CD14-positive monocyte (primary cell): ENCODE data around the gene KCNC3. TPM values are rescaled to one million over a fixed set of nuclear protein-coding genes. Genes with fewer than 3 reads are reported as not detected.

Experiments
- DNase-seq, 3 donors: peaks; one replicate each; pipeline ENCODE4 v3.0.0-alpha.2; 2011 to 2022
- H2AFZ ChIP-seq: 2 replicates; pipeline ENCODE4 v1.6.0; 2012; ENCODE audit warnings: mild to moderate bottlenecking, low read depth, low read length, inconsistent platforms; ENCODE audit not compliant: insufficient read depth, poor library complexity, severe bottlenecking
- H3K27ac ChIP-seq, 2 donors: 1 replicate in 1 of 2; 2 replicates in 1 of 2; pipeline ENCODE4 v1.5.1; 2012 to 2013; ENCODE audit warnings: low read length in 2 of 2, control low read depth in 1 of 2, inconsistent platforms in 1 of 2, low read depth in 1 of 2, mild to moderate bottlenecking in 1 of 2
- H3K27me3 ChIP-seq, 2 donors: one replicate each; pipeline versions ENCODE4 v1.6.0 to v1.6.1; 2011 to 2013; ENCODE audit warnings: low read length in 2 of 2; ENCODE audit not compliant: control insufficient read depth in 2 of 2, insufficient read depth in 2 of 2
- H3K36me3 ChIP-seq, 2 donors: replicated peaks in 1 of 2; 1 replicate in 1 of 2; 2 replicates in 1 of 2; pipeline versions ENCODE4 v1.5.1 to v1.6.1; 2012 to 2013; ENCODE audit warnings: low read length in 2 of 2, control low read depth in 1 of 2, inconsistent platforms in 1 of 2, mild to moderate bottlenecking in 1 of 2; ENCODE audit not compliant: insufficient read depth in 2 of 2, control insufficient read depth in 1 of 2
- H3K4me1 ChIP-seq, 2 donors: 1 replicate in 1 of 2; 2 replicates in 1 of 2; pipeline versions ENCODE4 v1.5.1 to v1.6.1; 2012 to 2013; ENCODE audit warnings: low read length in 2 of 2, control low read depth in 1 of 2, inconsistent platforms in 1 of 2, mild to moderate bottlenecking in 1 of 2, moderate library complexity in 1 of 2; ENCODE audit not compliant: insufficient read depth in 2 of 2, control insufficient read depth in 1 of 2
- H3K4me2 ChIP-seq: replicated peaks from 2 replicates; pipeline ENCODE3; 2012; ENCODE audit warnings: low read length, moderate library complexity, mild to moderate bottlenecking; ENCODE audit not compliant: poor library complexity, severe bottlenecking; ENCODE audit errors: extremely low read depth
- H3K4me3 ChIP-seq, 3 experiments: fragments of 200-600 bp in 1 of 3; sonication (generic) in 1 of 3; replicated peaks in 1 of 3; 1 replicate in 2 of 3; 2 replicates in 1 of 3; pipeline ENCODE4 v1.5.1; 2011 to 2013; ENCODE audit warnings: low read length in 3 of 3, mild to moderate bottlenecking in 3 of 3, control low read depth in 2 of 3, low read depth in 2 of 3, inconsistent platforms in 1 of 3, moderate library complexity in 1 of 3
- H3K79me2 ChIP-seq: 2 replicates; pipeline ENCODE4 v1.6.0; 2012; ENCODE audit warnings: mild to moderate bottlenecking, control low read depth, inconsistent platforms, low read length, moderate library complexity; ENCODE audit not compliant: insufficient read depth
- H3K9ac ChIP-seq: 2 replicates; pipeline ENCODE4 v1.6.0; 2017; ENCODE audit warnings: low read length, mild to moderate bottlenecking; ENCODE audit not compliant: insufficient read depth, poor library complexity, severe bottlenecking
- H3K9me3 ChIP-seq, 2 donors: replicated peaks in 1 of 2; 1 replicate in 1 of 2; 2 replicates in 1 of 2; pipeline versions ENCODE4 v1.5.1 to v1.6.1; 2012 to 2013; ENCODE audit warnings: low read length in 2 of 2, control low read depth in 1 of 2; ENCODE audit not compliant: control insufficient read depth in 1 of 2, insufficient read depth in 1 of 2
- H4K20me1 ChIP-seq: 2 replicates; pipeline ENCODE4 v1.6.0; 2012; ENCODE audit warnings: mild to moderate bottlenecking, low read length, control low read depth, moderate library complexity; ENCODE audit not compliant: insufficient read depth
- H3K27ac Mint-ChIP-seq, 7 donors: one replicate each; pipeline ENCODE4 v1.8.0; 2020; ENCODE audit warnings: mild to moderate bottlenecking in 7 of 7, mixed read lengths in 7 of 7, moderate library complexity in 6 of 7, inconsistent platforms in 2 of 7
- H3K27me3 Mint-ChIP-seq, 3 donors: one replicate each; pipeline ENCODE4 v1.8.0; 2021 to 2022; ENCODE audit warnings: low read depth in 3 of 3, mild to moderate bottlenecking in 3 of 3, mixed read lengths in 3 of 3, moderate library complexity in 3 of 3, inconsistent platforms in 1 of 3
- H3K36me3 Mint-ChIP-seq, 2 donors: one replicate each; pipeline ENCODE4 v1.8.0; 2020; ENCODE audit warnings: mixed read lengths in 2 of 2, inconsistent platforms in 1 of 2, mild to moderate bottlenecking in 1 of 2
- H3K4me1 Mint-ChIP-seq: one replicate; pipeline ENCODE4 v1.8.0; 2020; ENCODE audit warnings: mild to moderate bottlenecking, mixed read lengths
- H3K4me3 Mint-ChIP-seq, 2 donors: one replicate each; pipeline ENCODE4 v1.8.0; 2020; ENCODE audit warnings: mild to moderate bottlenecking in 2 of 2, mixed read lengths in 2 of 2, moderate library complexity in 1 of 2
- H3K9me3 Mint-ChIP-seq, 7 donors: one replicate each; pipeline ENCODE4 v1.8.0; 2020 to 2022; ENCODE audit warnings: mixed read lengths in 7 of 7, mild to moderate bottlenecking in 6 of 7, moderate library complexity in 6 of 7, inconsistent platforms in 2 of 7
- whole genome bisulfite sequencing: methylation state at CpG from one replicate; pipeline ENCODE4 v1.1.5; 2013; ENCODE audit warnings: missing lambda C conversion rate; ENCODE audit not compliant: insufficient coverage; 5-methylcytosine and 5-hydroxymethylcytosine counted together
- intact Hi-C, 2 donors: fragments of 100-400 bp; cut with micrococcal nuclease; formaldehyde crosslinking; loops; one replicate each; pipeline versions ENCODE4 v1.15.0 to v1.15.1; 2023
- polyA plus RNA-seq, 3 donors: library from polyadenylated mRNA; depleted of rRNA in 1 of 3; unstranded in 2 of 3; stranded (reverse) in 1 of 3; fragments of 300-500 nt in 2 of 3; fragments of >200 nt in 1 of 3; fragmentation: Illumina TruSeq in 2 of 3; gene quantifications; 1 replicate in 2 of 3; 2 replicates in 1 of 3; pipeline ENCODE4 v1.2.3, GENCODE V29; 2012 to 2021
- TF ChIP-seq, protein P1 (sequence below): fragments of 200-600 bp; IDR thresholded peaks from one replicate; pipeline ENCODE4 v1.8.0; 2022; ENCODE audit warnings: antibody characterized with exemption, mild to moderate bottlenecking

Gene KCNC3
- polyA plus RNA-seq, 3 donors: 0.04 to 23.6 TPM; not detected in 1

DNA sequence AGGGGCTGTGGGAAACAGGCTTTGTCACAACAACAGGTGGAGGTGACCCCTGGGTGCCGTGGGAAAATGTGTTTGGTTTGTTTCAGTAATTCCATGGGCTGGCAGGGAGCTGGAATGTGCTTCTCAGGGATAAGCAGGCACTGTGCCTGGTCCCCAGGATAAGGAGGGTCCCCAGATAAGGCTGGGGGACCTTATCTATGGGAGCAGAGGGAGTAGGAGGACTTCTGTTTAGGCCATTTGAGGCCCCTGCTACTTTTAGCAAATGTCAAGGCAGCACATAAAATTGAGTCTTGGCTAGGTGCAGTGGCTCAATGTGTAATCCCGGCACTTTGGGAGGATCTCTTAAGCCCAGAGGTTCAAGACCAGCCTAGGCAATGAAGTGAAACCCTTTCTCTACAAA, 59.5 kb downstream of the KCNC3 start:
- H3K4me2 ChIP-seq: no peak overlapping the region
- TF ChIP-seq, protein P1, sequence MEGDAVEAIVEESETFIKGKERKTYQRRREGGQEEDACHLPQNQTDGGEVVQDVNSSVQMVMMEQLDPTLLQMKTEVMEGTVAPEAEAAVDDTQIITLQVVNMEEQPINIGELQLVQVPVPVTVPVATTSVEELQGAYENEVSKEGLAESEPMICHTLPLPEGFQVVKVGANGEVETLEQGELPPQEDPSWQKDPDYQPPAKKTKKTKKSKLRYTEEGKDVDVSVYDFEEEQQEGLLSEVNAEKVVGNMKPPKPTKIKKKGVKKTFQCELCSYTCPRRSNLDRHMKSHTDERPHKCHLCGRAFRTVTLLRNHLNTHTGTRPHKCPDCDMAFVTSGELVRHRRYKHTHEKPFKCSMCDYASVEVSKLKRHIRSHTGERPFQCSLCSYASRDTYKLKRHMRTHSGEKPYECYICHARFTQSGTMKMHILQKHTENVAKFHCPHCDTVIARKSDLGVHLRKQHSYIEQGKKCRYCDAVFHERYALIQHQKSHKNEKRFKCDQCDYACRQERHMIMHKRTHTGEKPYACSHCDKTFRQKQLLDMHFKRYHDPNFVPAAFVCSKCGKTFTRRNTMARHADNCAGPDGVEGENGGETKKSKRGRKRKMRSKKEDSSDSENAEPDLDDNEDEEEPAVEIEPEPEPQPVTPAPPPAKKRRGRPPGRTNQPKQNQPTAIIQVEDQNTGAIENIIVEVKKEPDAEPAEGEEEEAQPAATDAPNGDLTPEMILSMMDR: no peak

DNA sequence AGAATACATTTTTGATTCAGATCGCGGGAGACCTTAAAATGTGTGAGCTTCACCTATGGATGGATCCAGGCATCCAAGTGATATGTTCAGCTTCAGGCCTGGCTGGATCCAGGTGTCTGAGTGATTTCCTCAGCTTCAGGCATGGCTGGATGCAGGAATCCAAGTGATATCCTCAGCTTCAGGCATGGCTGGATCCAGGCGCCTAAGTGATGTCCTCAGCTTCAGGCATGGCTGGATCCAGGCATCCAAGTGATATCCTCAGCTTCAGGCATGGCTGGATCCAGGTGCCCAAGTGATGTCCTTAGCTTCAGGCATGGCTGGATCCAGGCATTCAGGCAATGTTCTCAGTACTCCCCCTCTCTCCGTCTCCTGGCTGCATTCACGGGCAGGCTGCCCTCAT, 60.7 kb downstream of the KCNC3 start:
- 100% methylated on average over 4 of the region's 5 CpGs for WGBS
- H3K27ac Mint-ChIP-seq: peak overlapping the region in 1 of 7 donors; percentile 54
- no peaks in the 10 kb centered on the region for H3K36me3 ChIP-seq
- DNase-seq: no peak
- no peak overlapping the region for H3K27ac ChIP-seq
- no peaks in the 10 kb centered on the region for H3K9me3 Mint-ChIP-seq
- H3K36me3 Mint-ChIP-seq: no peaks in the 10 kb centered on the region
- no peaks in the 10 kb centered on the region for H3K4me1 ChIP-seq
- no peak overlapping the region for H3K4me2 ChIP-seq
- no peak overlapping the region for H2AFZ ChIP-seq
- TF ChIP-seq, protein P1: no peak
- intact Hi-C loops: no loop called here
- no peaks in the 10 kb centered on the region for H3K4me1 Mint-ChIP-seq
- H3K4me3 Mint-ChIP-seq: no peak overlapping the region
- no peaks in the 10 kb centered on the region for H4K20me1 ChIP-seq
- no peak overlapping the region for H3K9ac ChIP-seq
- H3K27me3 ChIP-seq: no peaks in the 10 kb centered on the region
- H3K4me3 ChIP-seq: no peak overlapping the region
- no peaks in the 10 kb centered on the region for H3K79me2 ChIP-seq
- H3K27me3 Mint-ChIP-seq: peaks cover 5 to 18% (median 6%) of the 10 kb centered on the region in 3 donors
- H3K9me3 ChIP-seq: no peaks in the 10 kb centered on the region

More for the DNA sequence above, 59.5 kb downstream of the KCNC3 start:
- intact Hi-C loops: no loop called here
- Mint-ChIP-seq H3K9me3 (no peaks in the 10 kb centered on the region), H3K27me3 (peaks cover 4 to 16% (median 6%) of the 10 kb centered on the region in 3 donors), H3K4me1 (no peaks in the 10 kb centered on the region), H3K27ac (no peak overlapping the region), H3K36me3 (no peaks in the 10 kb centered on the region), H3K4me3 (no peak overlapping the region)
- WGBS: 69% methylated on average over 2 of the region's 2 CpGs
- no peak for DNase-seq
- H4K20me1 ChIP-seq: no peaks in the 10 kb centered on the region
- H3K27me3 ChIP-seq: no peaks in the 10 kb centered on the region
- no peaks in the 10 kb centered on the region for H3K36me3 ChIP-seq
- H3K27ac ChIP-seq: no peak overlapping the region
- H3K9ac ChIP-seq: no peak overlapping the region
- H3K4me1 ChIP-seq: no peaks in the 10 kb centered on the region
- no peak overlapping the region for H2AFZ ChIP-seq
- H3K79me2 ChIP-seq: no peaks in the 10 kb centered on the region
- H3K4me3 ChIP-seq: no peak overlapping the region
- no peaks in the 10 kb centered on the region for H3K9me3 ChIP-seq
